PC-9 (cell line): ENCODE measurements around the gene RALGAPA2. TPM values are rescaled to one million over a fixed set of nuclear protein-coding genes. Genes with fewer than 3 reads are reported as not detected.

Source experiments
- BruUV-seq: library from RNA; stranded (reverse); fragments of 400-500 nt; replicated peaks from 2 replicates; lab custom pipeline; 2021; lab: Mats Ljungman, UMichigan
- CTCF ChIA-PET: fragments of 300-600 bp; sonication (Branson Sonifier 250); formaldehyde crosslinking; loops from one replicate; lab custom pipeline; 2022; ENCODE audit warnings: antibody characterized with exemption; lab: Charles Lee
- POLR2A ChIA-PET: fragments of 300-600 bp; sonication (Branson Sonifier 250); formaldehyde crosslinking; loops from one replicate; lab custom pipeline; 2022; ENCODE audit warnings: antibody characterized with exemption; ENCODE audit not compliant: unreplicated experiment; lab: Charles Lee
- DNase-seq, 2 experiments: peaks; one replicate each; pipeline versions ENCODE4 v3.0.0 to v3.0.0-alpha.2; 2015 to 2022; ENCODE audit warnings: mixed read lengths in 1 of 2
- H2AFZ ChIP-seq: fragments of 200-600 bp; sonication (generic); 2 replicates; pipeline ENCODE4 v1.8.1; 2017; ENCODE audit warnings: antibody characterized with exemption
- H3F3A ChIP-seq: fragments of 200-600 bp; sonication (generic); 2 replicates; pipeline ENCODE4 v1.8.1; 2017; ENCODE audit warnings: antibody characterized with exemption, mild to moderate bottlenecking, low read depth; ENCODE audit not compliant: insufficient read depth
- H3K27ac ChIP-seq: fragments of 200-600 bp; sonication (generic); 2 replicates; pipeline ENCODE4 v1.6.1; 2016; ENCODE audit warnings: mixed run types
- H3K27me3 ChIP-seq: fragments of 200-600 bp; sonication (generic); 2 replicates; pipeline ENCODE4 v1.6.1; 2016; ENCODE audit warnings: low read depth, mixed run types; ENCODE audit not compliant: insufficient read depth
- H3K36me3 ChIP-seq: fragments of 200-600 bp; sonication (generic); 2 replicates; pipeline ENCODE4 v1.6.1; 2016; ENCODE audit warnings: low read depth, mixed run types
- H3K4me1 ChIP-seq: fragments of 200-600 bp; sonication (generic); replicated peaks from 2 replicates; pipeline ENCODE4 v1.6.1; 2016; ENCODE audit warnings: mixed run types; ENCODE audit not compliant: insufficient read depth
- H3K4me2 ChIP-seq: fragments of 200-600 bp; sonication (generic); 2 replicates; pipeline ENCODE4 v1.6.1; 2017; ENCODE audit warnings: mixed run types
- H3K4me3 ChIP-seq: fragments of 200-600 bp; sonication (generic); 2 replicates; pipeline ENCODE4 v1.6.1; 2016; ENCODE audit warnings: mixed run types
- H3K79me2 ChIP-seq: fragments of 200-600 bp; sonication (generic); 2 replicates; pipeline ENCODE4 v1.6.1; 2017; ENCODE audit warnings: low read depth, mixed run types
- H3K9me2 ChIP-seq: fragments of 200-600 bp; sonication (generic); 2 replicates; pipeline ENCODE4 v1.8.1; 2017; ENCODE audit warnings: mild to moderate bottlenecking; ENCODE audit not compliant: insufficient read depth
- H3K9me3 ChIP-seq: fragments of 200-600 bp; sonication (generic); 2 replicates; pipeline ENCODE4 v1.8.1; 2016; ENCODE audit warnings: low read depth; ENCODE audit not compliant: insufficient read depth
- H4K20me1 ChIP-seq: fragments of 200-600 bp; sonication (generic); 2 replicates; pipeline ENCODE4 v1.8.1; 2017; ENCODE audit not compliant: insufficient read depth
- CTCF ChIP-seq: fragments of 200-600 bp; sonication (generic); conservative IDR thresholded peaks from 2 replicates; pipeline ENCODE4 v1.6.1; 2017; ENCODE audit warnings: mixed run types, antibody characterized with exemption, mild to moderate bottlenecking, moderate library complexity
- EZH2 ChIP-seq: fragments of 200-600 bp; sonication (generic); IDR thresholded peaks from 2 replicates; pipeline ENCODE4 v1.8.0; 2017; ENCODE audit warnings: antibody characterized with exemption, low read depth
- intact Hi-C: fragments of 100-400 bp; cut with micrococcal nuclease; formaldehyde crosslinking; loops from one replicate; pipeline ENCODE4 v1.10.0; 2022; ENCODE audit not compliant: unreplicated experiment
- total RNA-seq: library from RNA; stranded (reverse); gene quantifications from 2 replicates; pipeline ENCODE4 v1.2.3, GENCODE V29; 2021

RALGAPA2 gene
- total RNA-seq, 1 experiment from 2014 or later = 28.7 TPM

GRCh38 chr20:20709887-20710286 lies 2.6 kb downstream of the RALGAPA2 start:
- Histone ChIP-seq H3F3A (peaks cover 12% of the 10 kb centered on the region), H3K4me2 (peak overlapping the region; percentile 90), H3K4me1 (peaks cover 26% of the 10 kb centered on the region), H4K20me1 (no peaks in the 10 kb centered on the region), H3K27me3 (no peaks in the 10 kb centered on the region), H3K36me3 (no peaks in the 10 kb centered on the region), H3K4me3 (peak overlapping the region; percentile 92; the same call in 1 of the 2 replicates), H3K9me3 (no peaks in the 10 kb centered on the region), H3K9me2 (no peaks in the 10 kb centered on the region), H3K27ac (no peak overlapping the region), H2AFZ (peak overlapping the region; percentile 98; the same call in 1 of the 2 replicates), H3K79me2 (peaks cover 28% of the 10 kb centered on the region)
- intact Hi-C loops = loop anchor here (5.0 kb wide), 1 partner anchor 658 kb away; the partner anchor contains the start of genes CFAP61 and CRNKL1
- CTCF ChIA-PET = no interaction called here
- POLR2A ChIA-PET = interaction anchor here (0.7 kb wide), 1 partner anchor 10 kb away, joined by 4 read pairs; no protein-coding TSS in a partner anchor
- no TSS peak for BruUV-seq
- TF ChIP-seq EZH2 = no peak
- no peak for TF ChIP-seq CTCF
- DNase-seq = no peak

- ChIA-PET POLR2A (no interaction called here), CTCF (no interaction called here)
- intact Hi-C loops = no loop called here
Observed at GRCh38 chr20:20706285-20706684, 6.2 kb downstream of the RALGAPA2 start.

More at GRCh38 chr20:20706285-20706684, 6.2 kb downstream of the RALGAPA2 start:
- no peaks in the 10 kb centered on the region for H3K36me3 ChIP-seq
- no peak for DNase-seq
- no peaks in the 10 kb centered on the region for H4K20me1 ChIP-seq
- H3K9me3 ChIP-seq = no peaks in the 10 kb centered on the region
- H3F3A ChIP-seq = peaks cover 12% of the 10 kb centered on the region
- no peaks in the 10 kb centered on the region for H3K27me3 ChIP-seq
- H3K79me2 ChIP-seq = peaks cover 22% of the 10 kb centered on the region
- BruUV-seq = no TSS peak
- H3K27ac ChIP-seq = no peak overlapping the region
- no peak overlapping the region for H3K4me3 ChIP-seq
- no peaks in the 10 kb centered on the region for H3K9me2 ChIP-seq
- TF ChIP-seq EZH2 = no peak
- no peak for TF ChIP-seq CTCF
- no peak overlapping the region for H3K4me2 ChIP-seq
- H3K4me1 ChIP-seq = peaks cover 15% of the 10 kb centered on the region
- no peak overlapping the region for H2AFZ ChIP-seq
